ENCODE measurements around the gene WFDC6.

- TF ChIP-seq CTCF (IDR thresholded peaks at IDR 0.05) (no peak), POLR2A (IDR thresholded peaks at IDR 0.05) (no peak)
Measured at GRCh38 chr20:45484676-45485075, 54.6 kb downstream of the WFDC6 start.

Data from adrenal gland (tissue), 5 donors.